Measurements from ENCODE around the gene CASTOR1.

CASTOR1 gene

GRCh38 chr22:30294066-30294465 lies 4.8 kb upstream of the CASTOR1 start:
- POLR2A ChIA-PET: no interaction called here
- H3K36me3 ChIP-seq (ENCODE audit: control insufficient read depth in 2 of 2, insufficient read depth in 1 of 2, low read length in 2 of 2): peaks cover 3 to 68% of the 10 kb centered on the region in 2 experiments; a peak in 2 of 3 replicates
- H3K4me3 ChIP-seq (ENCODE audit: low read depth, low read length): no peak overlapping the region
- TF ChIP-seq ZIC2 (tag by site-specific recombination; IDR thresholded peaks at IDR 0.05) (peak; percentile 20), ZNF26 (tag by site-specific recombination; IDR thresholded peaks at IDR 0.05) (no peak)
- H3K4me1 ChIP-seq (ENCODE audit: control insufficient read depth, insufficient read depth, low read length): no peaks in the 10 kb centered on the region
- H3K27ac ChIP-seq (ENCODE audit: extremely low read depth, low read depth, low read length): no peak overlapping the region
- no peaks in the 10 kb centered on the region for H3K9me3 ChIP-seq (ENCODE audit: control insufficient read depth, insufficient read depth, low read depth, low read length)
- CTCF ChIA-PET: interaction anchor here (0.6 to 0.9 kb wide), 3 partner anchors 9 to 186 kb away, joined by 3 to 4 read pairs (median 3); no protein-coding TSS in a partner anchor

- Histone ChIP-seq H3K4me3 (ENCODE audit: low read depth, low read length) (no peak overlapping the region), H3K4me1 (ENCODE audit: control insufficient read depth, insufficient read depth, low read length) (no peaks in the 10 kb centered on the region; the same call in 1 of the 2 replicates), H3K36me3 (ENCODE audit: control insufficient read depth in 2 of 2, insufficient read depth in 1 of 2, low read length in 2 of 2) (peaks cover 3 to 59% of the 10 kb centered on the region in 2 experiments; a peak in 2 of 3 replicates), H3K27ac (ENCODE audit: extremely low read depth, low read depth, low read length) (no peak overlapping the region), H3K9me3 (ENCODE audit: control insufficient read depth, insufficient read depth, low read depth, low read length) (no peaks in the 10 kb centered on the region)
- CTCF ChIA-PET: interaction anchor here (0.6 to 0.9 kb wide), 2 partner anchors 10 to 185 kb away, joined by 3 read pairs; no protein-coding TSS in a partner anchor
- POLR2A ChIA-PET: interaction anchor here (1.0 to 4.2 kb wide), 2 partner anchors 34 to 64 kb away, joined by 3 to 25 read pairs; partner anchors contain the start of genes CCDC157, SF3A1 and TBC1D10A
- TF ChIP-seq ATF2 (tag by site-specific recombination; IDR thresholded peaks at IDR 0.05; ENCODE audit: low read depth): no peak
- no peak for TF ChIP-seq ZNF626 (tag by site-specific recombination; IDR thresholded peaks at IDR 0.05)
- no peak for TF ChIP-seq ZNF747 (tag by site-specific recombination; IDR thresholded peaks at IDR 0.05)
- no peak for TF ChIP-seq ZNF449 (tag by site-specific recombination; IDR thresholded peaks at IDR 0.05)
- TF ChIP-seq FEZF1 (tag by site-specific recombination; IDR thresholded peaks at IDR 0.05): no peak
- TF ChIP-seq ZNF433 (tag by site-specific recombination; IDR thresholded peaks at IDR 0.05; ENCODE audit: low read depth): no peak
- TF ChIP-seq REST (tag by site-specific recombination; IDR thresholded peaks at IDR 0.05): no peak
- no peak for TF ChIP-seq ZNF585B (tag by site-specific recombination; IDR thresholded peaks at IDR 0.05)
- no peak for TF ChIP-seq ZNF580 (tag by site-specific recombination; IDR thresholded peaks at IDR 0.05)
- no peak for TF ChIP-seq ZBTB1 (tag by site-specific recombination; IDR thresholded peaks at IDR 0.05)
- TF ChIP-seq ZNF16 (tag by site-specific recombination; IDR thresholded peaks at IDR 0.05; ENCODE audit: low read depth): no peak
- no peak for TF ChIP-seq ZNF830 (tag by site-specific recombination; IDR thresholded peaks at IDR 0.05; ENCODE audit: low read depth)
- no peak for TF ChIP-seq ZNF645 (tag by site-specific recombination; IDR thresholded peaks at IDR 0.05)
- TF ChIP-seq ZBTB49 (tag by site-specific recombination; IDR thresholded peaks at IDR 0.05; ENCODE audit: low read depth): no peak
- TF ChIP-seq ZXDB (tag by site-specific recombination; IDR thresholded peaks at IDR 0.05): no peak
- no peak for TF ChIP-seq ZNF292 (tag by site-specific recombination; IDR thresholded peaks at IDR 0.05; ENCODE audit: borderline replicate concordance, low read depth)
- TF ChIP-seq KLF1 (tag by site-specific recombination; IDR thresholded peaks at IDR 0.05): no peak
These were observed 3.7 kb upstream of the CASTOR1 start for GRCh38 chr22:30293026-30293425.
